GM12865 (cell line): ENCODE measurements around the gene TXK.

Experiments used
- DNase-seq: peaks from one replicate; pipeline ENCODE4 v3.0.0; 2010; ENCODE audit warnings: low read depth
- H3K4me3 ChIP-seq: 2 replicates; pipeline ENCODE4 v1.5.1; 2011; ENCODE audit warnings: mild to moderate bottlenecking, low read depth, low read length, control low read depth
- TF ChIP-seq, protein P1 (sequence below): IDR thresholded peaks from 2 replicates; pipeline ENCODE4 v1.5.1; 2011; ENCODE audit warnings: low read length, control low read depth, low read depth, inconsistent platforms; ENCODE audit not compliant: insufficient read depth; ENCODE audit errors: missing control alignments

The TXK gene

DNA sequence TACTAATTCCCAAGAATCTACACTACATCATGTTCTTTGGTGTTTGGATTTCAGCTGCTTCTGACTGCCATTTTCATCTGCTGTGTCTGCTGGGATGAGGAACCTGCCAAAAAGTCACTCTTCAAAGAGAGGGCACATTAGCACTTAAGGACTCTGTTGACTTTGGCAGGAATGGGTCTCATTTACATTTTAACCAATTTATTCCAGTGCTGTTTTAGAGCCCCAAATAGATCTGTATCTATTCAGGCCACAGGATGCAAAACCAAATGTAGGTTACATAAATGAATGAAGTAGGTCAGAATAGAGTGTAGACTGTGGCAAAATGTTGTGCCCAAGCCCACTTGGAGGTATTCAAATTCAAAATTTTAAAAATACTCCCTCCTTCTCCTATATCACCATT, 14.4 kb downstream of the TXK start:
- no peak overlapping the region for H3K4me3 ChIP-seq
- TF ChIP-seq, protein P1, sequence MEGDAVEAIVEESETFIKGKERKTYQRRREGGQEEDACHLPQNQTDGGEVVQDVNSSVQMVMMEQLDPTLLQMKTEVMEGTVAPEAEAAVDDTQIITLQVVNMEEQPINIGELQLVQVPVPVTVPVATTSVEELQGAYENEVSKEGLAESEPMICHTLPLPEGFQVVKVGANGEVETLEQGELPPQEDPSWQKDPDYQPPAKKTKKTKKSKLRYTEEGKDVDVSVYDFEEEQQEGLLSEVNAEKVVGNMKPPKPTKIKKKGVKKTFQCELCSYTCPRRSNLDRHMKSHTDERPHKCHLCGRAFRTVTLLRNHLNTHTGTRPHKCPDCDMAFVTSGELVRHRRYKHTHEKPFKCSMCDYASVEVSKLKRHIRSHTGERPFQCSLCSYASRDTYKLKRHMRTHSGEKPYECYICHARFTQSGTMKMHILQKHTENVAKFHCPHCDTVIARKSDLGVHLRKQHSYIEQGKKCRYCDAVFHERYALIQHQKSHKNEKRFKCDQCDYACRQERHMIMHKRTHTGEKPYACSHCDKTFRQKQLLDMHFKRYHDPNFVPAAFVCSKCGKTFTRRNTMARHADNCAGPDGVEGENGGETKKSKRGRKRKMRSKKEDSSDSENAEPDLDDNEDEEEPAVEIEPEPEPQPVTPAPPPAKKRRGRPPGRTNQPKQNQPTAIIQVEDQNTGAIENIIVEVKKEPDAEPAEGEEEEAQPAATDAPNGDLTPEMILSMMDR: no peak
- DNase-seq: no peak

GRCh38 chr4:48118081-48118480, 16.0 kb downstream of the TXK start:
- H3K4me3 ChIP-seq: no peak overlapping the region
- TF ChIP-seq, protein P1: no peak
- no peak for DNase-seq

- TF ChIP-seq, protein P1: no peak
- no peak for DNase-seq
- no peak overlapping the region for H3K4me3 ChIP-seq
These were observed 17.5 kb downstream of the TXK start for GRCh38 chr4:48116582-48116981.

- DNase-seq: no peak
- TF ChIP-seq, protein P1: no peak
- H3K4me3 ChIP-seq: no peak overlapping the region
These were observed 19.6 kb downstream of the TXK start for GRCh38 chr4:48114412-48114811.

- TF ChIP-seq, protein P1: no peak
- DNase-seq: no peak
- no peak overlapping the region for H3K4me3 ChIP-seq
These were observed 21.9 kb downstream of the TXK start for GRCh38 chr4:48112017-48112667.

DNA sequence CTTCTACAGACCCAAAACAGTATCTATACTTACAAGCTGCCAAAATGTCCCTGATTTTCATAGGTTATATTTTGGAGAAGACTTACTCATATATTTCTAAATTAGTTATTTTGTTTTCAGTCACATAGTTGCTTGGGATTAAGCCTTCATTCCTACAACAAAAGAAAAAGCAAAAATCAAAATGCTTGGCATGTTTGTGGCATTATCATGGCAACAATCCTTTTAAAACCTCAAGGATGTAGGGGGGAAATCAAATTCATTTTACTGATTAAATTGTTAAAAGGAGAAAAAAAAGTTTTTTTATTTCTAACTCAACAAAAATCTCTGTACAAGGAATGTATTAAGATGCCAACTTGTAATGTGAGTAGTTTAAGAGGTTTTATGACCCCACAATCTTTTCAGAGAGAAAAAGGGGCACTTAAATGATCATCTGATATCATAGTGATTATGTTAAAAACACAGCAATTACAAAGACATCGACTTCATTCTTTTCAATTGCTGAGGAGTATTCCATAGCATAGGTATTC, 23.5 kb downstream of the TXK start:
- TF ChIP-seq, protein P1: no peak
- DNase-seq: no peak
- H3K4me3 ChIP-seq: no peak overlapping the region
